Measurements from ENCODE around the gene ARID1A.

DNA sequence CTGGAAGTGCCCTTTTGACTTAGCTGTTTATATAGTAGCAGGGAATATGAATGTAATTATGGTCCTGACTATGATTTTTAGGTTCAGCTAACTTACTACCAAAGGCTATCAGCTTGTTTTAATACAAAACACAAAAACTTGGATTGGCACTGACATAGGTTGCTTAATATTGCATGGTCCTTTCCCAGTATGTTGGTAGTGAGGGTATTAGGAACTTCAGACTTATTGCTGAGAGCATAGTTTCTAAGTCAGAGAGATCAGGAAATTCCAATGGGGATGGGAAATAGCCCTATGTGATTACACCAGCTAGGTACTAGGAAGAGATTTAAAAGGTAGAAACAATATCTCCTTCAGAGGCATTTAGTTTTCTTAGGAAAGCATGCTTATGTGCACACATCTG lies 7.7 kb downstream of the ARID1A start:
- TF ChIP-seq POLR2A (IDR thresholded peaks at IDR 0.05), result no peak
- TF ChIP-seq, protein P1, sequence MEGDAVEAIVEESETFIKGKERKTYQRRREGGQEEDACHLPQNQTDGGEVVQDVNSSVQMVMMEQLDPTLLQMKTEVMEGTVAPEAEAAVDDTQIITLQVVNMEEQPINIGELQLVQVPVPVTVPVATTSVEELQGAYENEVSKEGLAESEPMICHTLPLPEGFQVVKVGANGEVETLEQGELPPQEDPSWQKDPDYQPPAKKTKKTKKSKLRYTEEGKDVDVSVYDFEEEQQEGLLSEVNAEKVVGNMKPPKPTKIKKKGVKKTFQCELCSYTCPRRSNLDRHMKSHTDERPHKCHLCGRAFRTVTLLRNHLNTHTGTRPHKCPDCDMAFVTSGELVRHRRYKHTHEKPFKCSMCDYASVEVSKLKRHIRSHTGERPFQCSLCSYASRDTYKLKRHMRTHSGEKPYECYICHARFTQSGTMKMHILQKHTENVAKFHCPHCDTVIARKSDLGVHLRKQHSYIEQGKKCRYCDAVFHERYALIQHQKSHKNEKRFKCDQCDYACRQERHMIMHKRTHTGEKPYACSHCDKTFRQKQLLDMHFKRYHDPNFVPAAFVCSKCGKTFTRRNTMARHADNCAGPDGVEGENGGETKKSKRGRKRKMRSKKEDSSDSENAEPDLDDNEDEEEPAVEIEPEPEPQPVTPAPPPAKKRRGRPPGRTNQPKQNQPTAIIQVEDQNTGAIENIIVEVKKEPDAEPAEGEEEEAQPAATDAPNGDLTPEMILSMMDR (IDR thresholded peaks at IDR 0.05), result no peak

All from heart left ventricle (tissue), 13 donors.